Fibroblast of lung (primary cell): ENCODE data around the gene RHOB. TPM values are rescaled to one million over a fixed set of nuclear protein-coding genes. Genes with fewer than 3 reads are reported as not detected.
A peak's percentile ranks its signal among the peaks of the same experiment; 100 is the strongest.

Experiments used
- DNase-seq, 2 donors: peaks; one replicate each; pipeline versions ENCODE4 v3.0.0 to v3.0.0-alpha.2; 2010; ENCODE audit warnings: low read depth in 2 of 2
- H2AFZ ChIP-seq: 2 replicates; pipeline ENCODE4 v1.5.1; 2012; ENCODE audit warnings: low read length, control low read depth, inconsistent platforms
- H3K27ac ChIP-seq: 2 replicates; pipeline ENCODE4 v1.5.1; 2011; ENCODE audit warnings: low read length, control low read depth; ENCODE audit not compliant: insufficient read depth
- H3K27me3 ChIP-seq: 2 replicates; pipeline ENCODE4 v1.5.1; 2011; ENCODE audit warnings: mild to moderate bottlenecking, low read length; ENCODE audit not compliant: control insufficient read depth, insufficient read depth
- H3K36me3 ChIP-seq: 2 replicates; pipeline ENCODE4 v1.5.1; 2011; ENCODE audit warnings: low read length; ENCODE audit not compliant: control insufficient read depth, insufficient read depth
- H3K4me1 ChIP-seq: 2 replicates; pipeline ENCODE4 v1.5.1; 2011; ENCODE audit warnings: low read length; ENCODE audit not compliant: control insufficient read depth, insufficient read depth; ENCODE audit errors: extremely low read depth
- H3K4me2 ChIP-seq: 2 replicates; pipeline ENCODE4 v1.5.1; 2011; ENCODE audit warnings: low read length, control low read depth; ENCODE audit not compliant: insufficient read depth; ENCODE audit errors: extremely low read depth
- H3K4me3 ChIP-seq, 4 experiments: fragments of 200-600 bp in 1 of 4; sonication (generic) in 1 of 4; replicated peaks in 1 of 4; 2 replicates each; pipeline ENCODE4 v1.5.1; 2011 to 2016; ENCODE audit warnings: low read length in 4 of 4, low read depth in 3 of 4, mild to moderate bottlenecking in 3 of 4, control low read depth in 2 of 4, inconsistent platforms in 1 of 4, mixed read lengths in 1 of 4; ENCODE audit not compliant: insufficient read depth in 1 of 4; ENCODE audit errors: control extremely low read depth in 1 of 4
- H3K79me2 ChIP-seq: 2 replicates; pipeline ENCODE4 v1.5.1; 2012; ENCODE audit warnings: mild to moderate bottlenecking, low read length, inconsistent platforms; ENCODE audit not compliant: control insufficient read depth, insufficient read depth
- H3K9ac ChIP-seq: 2 replicates; pipeline ENCODE4 v1.5.1; 2011; ENCODE audit warnings: mild to moderate bottlenecking, low read length, control low read depth; ENCODE audit not compliant: insufficient read depth
- H3K9me3 ChIP-seq: 2 replicates; pipeline ENCODE4 v1.5.1; 2012; ENCODE audit warnings: low read depth, low read length; ENCODE audit not compliant: control insufficient read depth, insufficient read depth
- H4K20me1 ChIP-seq: 2 replicates; pipeline ENCODE4 v1.5.1; 2011; ENCODE audit warnings: low read length; ENCODE audit not compliant: control insufficient read depth, insufficient read depth; ENCODE audit errors: extremely low read depth
- CTCF ChIP-seq, 2 donors: IDR thresholded peaks in 1 of 2; conservative IDR thresholded peaks in 1 of 2; 1 replicate in 1 of 2; 2 replicates in 1 of 2; pipeline ENCODE4 v1.5.1; 2011 to 2012; ENCODE audit warnings: low read length in 2 of 2, control low read depth in 1 of 2, inconsistent platforms in 1 of 2, low read depth in 1 of 2, mild to moderate bottlenecking in 1 of 2
- EZH2 ChIP-seq: IDR thresholded peaks from 2 replicates; pipeline ENCODE4 v1.5.1; 2012; ENCODE audit warnings: low read length, control low read depth, mild to moderate bottlenecking; ENCODE audit errors: missing control alignments
- polyA plus RNA-seq, 2 donors: library from polyadenylated mRNA; depleted of rRNA in 1 of 2; stranded (reverse) in 1 of 2; unstranded in 1 of 2; fragments of >200 nt; gene quantifications; 2 replicates each; pipeline ENCODE4 v1.2.1, GENCODE V29; 2011 to 2012; ENCODE audit warnings: missing spikeins in 1 of 2
- total RNA-seq: library from RNA; depleted of rRNA; stranded (reverse); fragments of >200 nt; gene quantifications from 2 replicates; pipeline ENCODE4 v1.2.1, GENCODE V29; 2014

The RHOB gene
- total and polyA plus RNA-seq, 2 donors (not counting 1 experiment from before 2014, with no cell fraction given) = 113 to 171 TPM

GRCh38 chr2:20447437-20448245 lies 767 bp downstream of the RHOB start:
- H3K4me1 ChIP-seq = peaks cover 25% of the 10 kb centered on the region
- H3K27me3 ChIP-seq = no peaks in the 10 kb centered on the region
- H3K79me2 ChIP-seq = peaks cover 26% of the 10 kb centered on the region
- peak overlapping the region; percentile 86 for H3K4me2 ChIP-seq
- peaks cover 6% of the 10 kb centered on the region for H3K36me3 ChIP-seq
- no peak overlapping the region for H2AFZ ChIP-seq
- H4K20me1 ChIP-seq = peaks cover 6% of the 10 kb centered on the region
- DNase-seq = peak; percentile 49 to 54
- H3K9ac ChIP-seq = peak overlapping the region; percentile 98
- TF ChIP-seq EZH2 (no peak), CTCF (conservative IDR thresholded peaks at IDR 0.05 in 1 of 2, IDR thresholded peaks at IDR 0.05 in 1 of 2; ENCODE audit: low read depth in 1 of 2, low read length in 2 of 2) (no peak)
- peak overlapping the region; percentile 93 for H3K27ac ChIP-seq
- H3K4me3 ChIP-seq = peak overlapping the region; percentile 71 to 91 (median 76)
- H3K9me3 ChIP-seq = no peaks in the 10 kb centered on the region

- H3K36me3 ChIP-seq = peaks cover 6% of the 10 kb centered on the region
- peak overlapping the region; percentile 98 for H3K9ac ChIP-seq
- H3K4me2 ChIP-seq = peak overlapping the region; percentile 86
- peaks cover 6% of the 10 kb centered on the region for H4K20me1 ChIP-seq
- no peak for TF ChIP-seq CTCF (conservative IDR thresholded peaks at IDR 0.05 in 1 of 2, IDR thresholded peaks at IDR 0.05 in 1 of 2; ENCODE audit: low read depth in 1 of 2, low read length in 2 of 2)
- no peak for TF ChIP-seq EZH2
- H3K27ac ChIP-seq = peak overlapping the region; percentile 93
- peak overlapping the region; percentile 71 to 91 (median 76) for H3K4me3 ChIP-seq
- peaks cover 24% of the 10 kb centered on the region for H3K4me1 ChIP-seq
- H3K9me3 ChIP-seq = no peaks in the 10 kb centered on the region
- no peak overlapping the region for H2AFZ ChIP-seq
- H3K79me2 ChIP-seq = peaks cover 26% of the 10 kb centered on the region
- peak; percentile 23 to 41 for DNase-seq
- no peaks in the 10 kb centered on the region for H3K27me3 ChIP-seq
These were observed 1.5 kb downstream of the RHOB start for GRCh38 chr2:20448246-20448976.

- H3K9ac ChIP-seq = peak overlapping the region; percentile 98
- peaks cover 26% of the 10 kb centered on the region for H3K79me2 ChIP-seq
- no peaks in the 10 kb centered on the region for H3K9me3 ChIP-seq
- H3K27me3 ChIP-seq = no peaks in the 10 kb centered on the region
- no peak for DNase-seq
- H3K36me3 ChIP-seq = peaks cover 6% of the 10 kb centered on the region
- H3K4me1 ChIP-seq = peaks cover 19% of the 10 kb centered on the region
- H3K4me2 ChIP-seq = peak overlapping the region; percentile 86
- H3K27ac ChIP-seq = no peak overlapping the region
- TF ChIP-seq EZH2 (no peak), CTCF (conservative IDR thresholded peaks at IDR 0.05 in 1 of 2, IDR thresholded peaks at IDR 0.05 in 1 of 2; ENCODE audit: low read depth in 1 of 2, low read length in 2 of 2) (no peak)
- peaks cover 6% of the 10 kb centered on the region for H4K20me1 ChIP-seq
- H3K4me3 ChIP-seq = peak overlapping the region; percentile 71 to 91 (median 76)
- no peak overlapping the region for H2AFZ ChIP-seq
These were observed 2.1 kb downstream of the RHOB start for GRCh38 chr2:20448977-20449306.
